BJ (cell line): ENCODE results near the gene APOBEC2. TPM values are rescaled to one million over a fixed set of nuclear protein-coding genes. Genes with fewer than 3 reads are reported as not detected.

Source experiments
- CTCF ChIA-PET: fragments of 350-600 bp; formaldehyde crosslinking; extraction: SDS; loops from one replicate; lab custom pipeline; 2021; ENCODE audit warnings: antibody characterized with exemption, inconsistent platforms; lab: Yijun Ruan, JAX
- POLR2A ChIA-PET: fragments of 300-600 bp; sonication (Branson Sonifier 250); formaldehyde crosslinking; extraction: SDS; loops from one replicate; lab custom pipeline; 2021; ENCODE audit warnings: antibody characterized with exemption; lab: Charles Lee
- DNase-seq: peaks from one replicate; pipeline ENCODE4 v3.0.0-alpha.2; 2011; ENCODE audit warnings: low read depth
- H3K27me3 ChIP-seq: 2 replicates; pipeline ENCODE4 v1.6.0; 2011; ENCODE audit warnings: low read length; ENCODE audit not compliant: control insufficient read depth, insufficient read depth
- H3K36me3 ChIP-seq: 2 replicates; pipeline ENCODE4 v1.5.1; 2011; ENCODE audit warnings: low read length; ENCODE audit not compliant: control insufficient read depth, insufficient read depth
- H3K4me3 ChIP-seq: 2 replicates; pipeline ENCODE4 v1.5.1; 2011; ENCODE audit warnings: low read depth, mild to moderate bottlenecking, control low read depth, low read length
- polyA plus RNA-seq: library from polyadenylated mRNA; depleted of rRNA; stranded (reverse); fragments of >200 nt; gene quantifications from 2 replicates; pipeline ENCODE4 v1.2.3, GENCODE V29; 2011
- TF ChIP-seq, protein P1 (sequence below): IDR thresholded peaks from 2 replicates; pipeline ENCODE4 v1.5.1; 2011; ENCODE audit warnings: low read depth, mild to moderate bottlenecking, control low read depth, inconsistent platforms, low read length, moderate library complexity; ENCODE audit not compliant: insufficient read depth

APOBEC2 gene
- polyA plus RNA-seq, 1 experiment, result not detected

DNA sequence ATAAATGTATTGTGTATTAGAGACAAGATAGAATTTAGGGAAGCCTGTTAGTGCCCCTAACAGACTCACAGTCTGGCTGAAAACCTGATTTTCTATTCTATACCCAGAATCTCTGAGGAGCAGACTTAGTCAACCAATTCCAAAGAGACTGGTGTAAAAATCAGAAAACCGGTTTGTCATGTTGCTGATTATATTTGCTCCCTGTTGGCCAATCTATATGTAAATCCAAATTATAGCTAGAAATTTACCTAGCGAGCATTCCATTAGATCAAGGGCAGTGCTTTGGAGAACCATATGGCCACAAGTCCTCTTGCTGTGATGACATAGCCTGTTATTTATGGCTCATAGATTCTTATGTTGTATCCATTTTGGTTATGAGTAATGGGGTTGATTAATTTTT, 24.5 kb downstream of the APOBEC2 start:
- DNase-seq, result no peak
- TF ChIP-seq, protein P1, sequence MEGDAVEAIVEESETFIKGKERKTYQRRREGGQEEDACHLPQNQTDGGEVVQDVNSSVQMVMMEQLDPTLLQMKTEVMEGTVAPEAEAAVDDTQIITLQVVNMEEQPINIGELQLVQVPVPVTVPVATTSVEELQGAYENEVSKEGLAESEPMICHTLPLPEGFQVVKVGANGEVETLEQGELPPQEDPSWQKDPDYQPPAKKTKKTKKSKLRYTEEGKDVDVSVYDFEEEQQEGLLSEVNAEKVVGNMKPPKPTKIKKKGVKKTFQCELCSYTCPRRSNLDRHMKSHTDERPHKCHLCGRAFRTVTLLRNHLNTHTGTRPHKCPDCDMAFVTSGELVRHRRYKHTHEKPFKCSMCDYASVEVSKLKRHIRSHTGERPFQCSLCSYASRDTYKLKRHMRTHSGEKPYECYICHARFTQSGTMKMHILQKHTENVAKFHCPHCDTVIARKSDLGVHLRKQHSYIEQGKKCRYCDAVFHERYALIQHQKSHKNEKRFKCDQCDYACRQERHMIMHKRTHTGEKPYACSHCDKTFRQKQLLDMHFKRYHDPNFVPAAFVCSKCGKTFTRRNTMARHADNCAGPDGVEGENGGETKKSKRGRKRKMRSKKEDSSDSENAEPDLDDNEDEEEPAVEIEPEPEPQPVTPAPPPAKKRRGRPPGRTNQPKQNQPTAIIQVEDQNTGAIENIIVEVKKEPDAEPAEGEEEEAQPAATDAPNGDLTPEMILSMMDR, result no peak
- ChIA-PET POLR2A (no interaction called here), CTCF (interaction anchor here (0.6 to 1.3 kb wide), 2 partner anchors 27 to 105 kb away, joined by 3 to 5 read pairs; no protein-coding TSS in a partner anchor)
- H3K36me3 ChIP-seq, result peaks cover 3% of the 10 kb centered on the region
- H3K27me3 ChIP-seq, result no peaks in the 10 kb centered on the region
- H3K4me3 ChIP-seq, result no peak overlapping the region

GRCh38 chr6:41078101-41078500, 25.1 kb downstream of the APOBEC2 start:
- DNase-seq, result no peak
- no peaks in the 10 kb centered on the region for H3K27me3 ChIP-seq
- H3K36me3 ChIP-seq, result peaks cover 3% of the 10 kb centered on the region
- H3K4me3 ChIP-seq, result no peak overlapping the region
- CTCF ChIA-PET, result interaction anchor here (0.6 to 1.3 kb wide), 2 partner anchors 27 to 104 kb away, joined by 3 to 5 read pairs; no protein-coding TSS in a partner anchor
- TF ChIP-seq, protein P1, result no peak
- POLR2A ChIA-PET, result no interaction called here

GRCh38 chr6:41079080-41079479, 26.1 kb downstream of the APOBEC2 start:
- TF ChIP-seq, protein P1, result no peak
- ChIA-PET POLR2A (no interaction called here), CTCF (no interaction called here)
- Histone ChIP-seq H3K27me3 (no peaks in the 10 kb centered on the region), H3K4me3 (no peak overlapping the region), H3K36me3 (peaks cover 4% of the 10 kb centered on the region)
- no peak for DNase-seq

DNA sequence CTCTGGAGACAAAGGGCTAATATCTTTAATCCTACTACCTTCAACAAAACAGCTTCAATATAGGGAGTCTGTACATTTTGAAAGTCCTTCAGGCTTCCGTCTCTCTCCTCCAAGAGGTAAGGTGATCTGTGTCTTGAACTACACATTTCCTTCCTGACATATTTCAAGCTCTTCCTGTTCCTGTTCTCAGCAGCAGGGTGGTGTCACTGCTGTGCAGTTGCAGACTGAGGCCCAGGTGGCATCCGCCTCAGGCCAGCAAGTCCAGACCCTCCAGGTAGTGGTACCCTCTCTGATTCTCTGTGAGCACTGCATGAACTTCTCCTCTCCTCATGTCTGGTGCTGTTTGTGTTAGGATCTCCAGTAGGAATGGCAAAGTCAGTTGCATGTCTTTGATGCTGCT, 27.6 kb downstream of the APOBEC2 start:
- Histone ChIP-seq H3K36me3 (peaks cover 4% of the 10 kb centered on the region), H3K27me3 (no peaks in the 10 kb centered on the region), H3K4me3 (no peak overlapping the region)
- TF ChIP-seq, protein P1, result no peak
- ChIA-PET CTCF (no interaction called here), POLR2A (no interaction called here)
- DNase-seq, result no peak

- Histone ChIP-seq H3K27me3 (no peaks in the 10 kb centered on the region), H3K4me3 (no peak overlapping the region), H3K36me3 (peaks cover 4% of the 10 kb centered on the region)
- DNase-seq, result no peak
- TF ChIP-seq, protein P1, result no peak
- ChIA-PET POLR2A (no interaction called here), CTCF (no interaction called here)
These were observed 30.1 kb downstream of the APOBEC2 start for GRCh38 chr6:41083072-41083471.
